ENCODE results near the gene FSCN2. TPM values are rescaled to one million over a fixed set of nuclear protein-coding genes. Genes with fewer than 3 reads are reported as not detected.

Gene FSCN2
- total RNA-seq, 1 experiment from 2014 or later: 4.3 TPM

DNA sequence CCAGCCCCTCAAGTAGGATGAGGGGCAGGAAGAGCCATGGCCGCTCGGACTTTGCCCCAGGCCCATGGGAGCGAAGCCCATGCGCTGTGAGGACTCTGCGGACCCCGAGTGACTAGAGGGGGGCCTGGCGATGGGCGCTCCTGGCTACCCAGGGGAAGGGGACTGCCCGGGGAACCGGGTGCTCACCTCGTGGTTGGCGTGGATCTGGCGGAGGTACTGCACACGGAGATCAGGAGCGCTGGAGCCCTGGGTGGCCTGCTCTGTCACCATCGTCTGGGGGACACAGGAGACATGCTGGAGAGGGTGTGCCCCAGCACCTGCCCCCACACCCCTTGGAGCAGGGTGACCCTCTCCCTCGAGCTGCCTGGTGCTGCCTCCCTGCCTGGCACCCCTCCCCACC is 12.9 kb downstream of the FSCN2 start:
- no peaks in the 10 kb centered on the region for H4K20me1 ChIP-seq (ENCODE audit: insufficient read depth)
- H3K36me3 ChIP-seq (ENCODE audit: low read depth): no peaks in the 10 kb centered on the region
- no peaks in the 10 kb centered on the region for H3K27me3 ChIP-seq (ENCODE audit: insufficient read depth, low read depth)
- H3K4me3 ChIP-seq: no peak overlapping the region
- no peak for TF ChIP-seq EZH2 (IDR thresholded peaks at IDR 0.05; ENCODE audit: low read depth)
- TF ChIP-seq, protein P1, sequence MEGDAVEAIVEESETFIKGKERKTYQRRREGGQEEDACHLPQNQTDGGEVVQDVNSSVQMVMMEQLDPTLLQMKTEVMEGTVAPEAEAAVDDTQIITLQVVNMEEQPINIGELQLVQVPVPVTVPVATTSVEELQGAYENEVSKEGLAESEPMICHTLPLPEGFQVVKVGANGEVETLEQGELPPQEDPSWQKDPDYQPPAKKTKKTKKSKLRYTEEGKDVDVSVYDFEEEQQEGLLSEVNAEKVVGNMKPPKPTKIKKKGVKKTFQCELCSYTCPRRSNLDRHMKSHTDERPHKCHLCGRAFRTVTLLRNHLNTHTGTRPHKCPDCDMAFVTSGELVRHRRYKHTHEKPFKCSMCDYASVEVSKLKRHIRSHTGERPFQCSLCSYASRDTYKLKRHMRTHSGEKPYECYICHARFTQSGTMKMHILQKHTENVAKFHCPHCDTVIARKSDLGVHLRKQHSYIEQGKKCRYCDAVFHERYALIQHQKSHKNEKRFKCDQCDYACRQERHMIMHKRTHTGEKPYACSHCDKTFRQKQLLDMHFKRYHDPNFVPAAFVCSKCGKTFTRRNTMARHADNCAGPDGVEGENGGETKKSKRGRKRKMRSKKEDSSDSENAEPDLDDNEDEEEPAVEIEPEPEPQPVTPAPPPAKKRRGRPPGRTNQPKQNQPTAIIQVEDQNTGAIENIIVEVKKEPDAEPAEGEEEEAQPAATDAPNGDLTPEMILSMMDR (conservative IDR thresholded peaks at IDR 0.05): no peak
- no peaks in the 10 kb centered on the region for H3K4me1 ChIP-seq (replicated peaks; ENCODE audit: insufficient read depth)
- no peak for DNase-seq
- H3F3A ChIP-seq (ENCODE audit: insufficient read depth, low read depth): no peaks in the 10 kb centered on the region
- no peak overlapping the region for H2AFZ ChIP-seq
- BruUV-seq (replicated peaks): no TSS peak
- no peak overlapping the region for H3K4me2 ChIP-seq
- no peaks in the 10 kb centered on the region for H3K79me2 ChIP-seq (ENCODE audit: low read depth)
- no peaks in the 10 kb centered on the region for H3K9me3 ChIP-seq (ENCODE audit: insufficient read depth, low read depth)
- intact Hi-C loops (cut with micrococcal nuclease; ENCODE audit: unreplicated experiment): no loop called here
- H3K27ac ChIP-seq: no peak overlapping the region
- ChIA-PET POLR2A (ENCODE audit: unreplicated experiment) (no interaction called here), CTCF (no interaction called here)
- no peaks in the 10 kb centered on the region for H3K9me2 ChIP-seq (ENCODE audit: insufficient read depth)

GRCh38 chr17:81542431-81543338 is 14.5 kb downstream of the FSCN2 start:
- no peak overlapping the region for H3K4me3 ChIP-seq
- TF ChIP-seq, protein P1 (conservative IDR thresholded peaks at IDR 0.05): no peak
- TF ChIP-seq EZH2 (IDR thresholded peaks at IDR 0.05; ENCODE audit: low read depth): no peak
- intact Hi-C loops (cut with micrococcal nuclease; ENCODE audit: unreplicated experiment): no loop called here
- H3K27me3 ChIP-seq (ENCODE audit: insufficient read depth, low read depth): no peaks in the 10 kb centered on the region
- H3K4me2 ChIP-seq: no peak overlapping the region
- H3K79me2 ChIP-seq (ENCODE audit: low read depth): no peaks in the 10 kb centered on the region
- CTCF ChIA-PET: interaction anchor here (0.7 kb wide), 1 partner anchor 56 kb away, joined by 3 read pairs; no protein-coding TSS in a partner anchor
- POLR2A ChIA-PET (ENCODE audit: unreplicated experiment): interaction anchor here (0.6 kb wide), 1 partner anchor 303 kb away, joined by 3 read pairs; the partner anchor contains the start of gene NDUFAF8
- H2AFZ ChIP-seq: no peak overlapping the region
- H3K4me1 ChIP-seq (replicated peaks; ENCODE audit: insufficient read depth): no peaks in the 10 kb centered on the region
- no peaks in the 10 kb centered on the region for H3K9me2 ChIP-seq (ENCODE audit: insufficient read depth)
- H3K9me3 ChIP-seq (ENCODE audit: insufficient read depth, low read depth): no peaks in the 10 kb centered on the region
- no peaks in the 10 kb centered on the region for H3K36me3 ChIP-seq (ENCODE audit: low read depth)
- H3K27ac ChIP-seq: no peak overlapping the region
- H3F3A ChIP-seq (ENCODE audit: insufficient read depth, low read depth): no peaks in the 10 kb centered on the region
- DNase-seq: no peak
- H4K20me1 ChIP-seq (ENCODE audit: insufficient read depth): no peaks in the 10 kb centered on the region
- no TSS peak for BruUV-seq (replicated peaks)

DNA sequence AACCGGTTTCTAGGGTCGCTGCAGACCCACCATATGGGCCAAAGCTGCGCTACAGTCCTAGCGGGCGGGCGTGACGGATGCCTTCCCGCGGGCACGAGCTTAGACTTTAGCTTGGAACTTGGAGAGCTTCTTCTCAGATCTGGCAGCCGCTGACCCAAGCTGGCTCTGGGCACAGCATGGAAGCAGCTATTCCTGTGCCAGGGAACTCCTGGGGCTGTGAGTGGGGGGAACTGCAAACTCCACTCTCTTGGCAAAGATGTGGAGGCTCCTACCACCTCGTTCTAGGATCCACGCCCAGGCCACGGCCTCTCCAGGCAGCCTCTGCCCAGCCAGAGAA is 15.1 kb downstream of the FSCN2 start:
- Histone ChIP-seq H3K4me2 (no peak overlapping the region), H3K27me3 (ENCODE audit: insufficient read depth, low read depth) (no peaks in the 10 kb centered on the region), H3K36me3 (ENCODE audit: low read depth) (no peaks in the 10 kb centered on the region), H3F3A (ENCODE audit: insufficient read depth, low read depth) (no peaks in the 10 kb centered on the region), H3K9me2 (ENCODE audit: insufficient read depth) (no peaks in the 10 kb centered on the region), H3K4me3 (no peak overlapping the region), H4K20me1 (ENCODE audit: insufficient read depth) (no peaks in the 10 kb centered on the region), H3K4me1 (replicated peaks; ENCODE audit: insufficient read depth) (no peaks in the 10 kb centered on the region), H3K9me3 (ENCODE audit: insufficient read depth, low read depth) (no peaks in the 10 kb centered on the region), H3K27ac (no peak overlapping the region), H2AFZ (no peak overlapping the region), H3K79me2 (ENCODE audit: low read depth) (no peaks in the 10 kb centered on the region)
- BruUV-seq (replicated peaks): no TSS peak
- DNase-seq: no peak
- intact Hi-C loops (cut with micrococcal nuclease; ENCODE audit: unreplicated experiment): no loop called here
- no peak for TF ChIP-seq EZH2 (IDR thresholded peaks at IDR 0.05; ENCODE audit: low read depth)
- TF ChIP-seq, protein P1 (conservative IDR thresholded peaks at IDR 0.05): no peak
- ChIA-PET POLR2A (ENCODE audit: unreplicated experiment) (interaction anchor here (0.6 kb wide), 1 partner anchor 304 kb away, joined by 3 read pairs; the partner anchor contains the start of gene NDUFAF8), CTCF (no interaction called here)
